Measurements from ENCODE around the gene EHMT1.
"Not testable (repeated sequence)": the region's sequence is repeated elsewhere in the genome, so short reads cannot be mapped to it uniquely, and the experiment has no call there.

The EHMT1 gene

DNA sequence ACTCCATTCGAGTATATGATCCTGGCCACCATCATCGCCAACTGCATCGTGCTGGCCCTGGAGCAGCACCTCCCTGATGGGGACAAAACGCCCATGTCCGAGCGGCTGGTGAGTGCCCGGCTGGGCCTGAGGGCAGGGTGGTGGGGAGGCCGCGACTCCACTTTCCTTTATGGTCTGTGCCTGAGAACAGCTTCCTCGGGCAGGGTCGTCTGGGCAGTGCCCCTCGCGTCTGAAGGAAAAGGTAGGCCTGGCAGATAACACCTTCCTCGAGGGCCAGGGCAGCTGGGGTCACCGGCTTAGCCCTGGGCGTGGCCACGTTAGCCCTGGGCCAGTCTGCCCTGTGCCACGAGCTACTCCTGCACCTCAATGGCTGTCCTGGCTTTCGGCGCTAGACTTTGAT, 260.2 kb downstream of the EHMT1 start:
- no peak for DNase-seq

DNA sequence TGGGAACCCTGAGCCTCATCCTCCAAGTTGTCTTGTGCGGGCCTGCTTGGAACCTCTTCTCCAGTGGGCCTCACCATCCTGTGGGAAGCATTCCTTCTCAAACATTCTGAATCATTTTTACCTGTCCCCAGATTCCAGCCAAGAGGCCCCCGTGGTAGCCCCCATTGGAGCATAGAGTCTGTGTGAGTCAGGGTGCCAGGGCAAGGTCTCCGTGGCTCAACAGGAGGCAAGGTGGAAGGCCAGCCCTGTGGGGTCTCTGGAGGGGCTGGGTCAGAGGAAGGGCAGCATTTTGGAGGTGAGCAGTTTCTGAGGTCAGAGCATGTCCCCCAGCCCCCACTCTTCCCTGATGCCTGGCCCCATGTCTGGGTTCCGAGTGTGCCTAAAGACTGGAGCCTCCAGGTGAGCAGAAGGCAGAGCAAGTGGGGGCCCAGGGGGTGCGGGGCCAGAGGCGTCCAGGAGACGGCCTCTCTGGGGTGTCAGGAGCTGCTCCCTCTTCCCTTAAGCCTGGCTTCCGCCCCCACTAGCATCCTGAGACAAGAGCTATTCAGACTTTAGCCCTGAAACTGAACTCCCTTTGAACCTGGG, 260.9 kb downstream of the EHMT1 start:
- DNase-seq = no peak

DNA sequence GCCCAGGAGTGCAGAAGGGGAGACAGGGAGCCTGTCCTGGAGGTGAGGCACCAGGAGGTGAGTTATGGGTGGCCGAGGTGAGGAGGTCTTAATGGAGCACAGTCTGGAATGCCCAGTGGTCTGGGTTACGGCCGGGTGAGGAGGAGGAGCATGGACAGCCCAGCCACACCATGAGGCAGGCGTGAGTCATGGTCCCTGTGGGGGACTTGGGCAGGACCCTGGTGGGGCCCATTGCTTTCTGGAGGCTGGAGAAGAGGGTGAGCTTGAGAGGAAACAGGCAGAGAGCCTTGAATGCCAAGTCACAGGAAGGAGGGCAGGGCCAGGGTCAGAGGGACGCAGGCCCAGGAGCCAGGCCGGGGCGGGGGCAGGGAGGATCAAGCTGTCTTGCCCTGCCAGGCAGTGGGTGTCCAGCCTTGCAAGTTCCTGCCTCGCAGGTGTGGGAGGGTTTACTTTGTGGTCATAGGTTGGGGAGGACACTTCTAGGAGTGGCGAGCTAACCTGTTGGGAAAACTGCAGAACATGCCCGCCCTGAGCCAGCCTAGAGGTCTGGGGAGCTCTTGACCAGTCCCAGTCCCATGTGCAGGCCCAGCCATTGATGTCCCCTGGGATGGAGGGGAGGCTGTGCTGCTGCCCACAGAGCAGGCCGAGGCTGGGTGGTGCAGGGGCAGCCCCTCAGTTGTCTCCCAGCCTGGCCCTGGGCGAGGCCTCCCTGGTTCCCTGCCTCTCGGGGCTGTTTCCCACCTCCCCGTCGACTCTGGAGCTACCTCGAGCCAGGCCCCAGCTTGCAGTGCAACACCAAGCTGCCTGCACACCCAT, 261.6 kb downstream of the EHMT1 start:
- no peak for DNase-seq

DNA sequence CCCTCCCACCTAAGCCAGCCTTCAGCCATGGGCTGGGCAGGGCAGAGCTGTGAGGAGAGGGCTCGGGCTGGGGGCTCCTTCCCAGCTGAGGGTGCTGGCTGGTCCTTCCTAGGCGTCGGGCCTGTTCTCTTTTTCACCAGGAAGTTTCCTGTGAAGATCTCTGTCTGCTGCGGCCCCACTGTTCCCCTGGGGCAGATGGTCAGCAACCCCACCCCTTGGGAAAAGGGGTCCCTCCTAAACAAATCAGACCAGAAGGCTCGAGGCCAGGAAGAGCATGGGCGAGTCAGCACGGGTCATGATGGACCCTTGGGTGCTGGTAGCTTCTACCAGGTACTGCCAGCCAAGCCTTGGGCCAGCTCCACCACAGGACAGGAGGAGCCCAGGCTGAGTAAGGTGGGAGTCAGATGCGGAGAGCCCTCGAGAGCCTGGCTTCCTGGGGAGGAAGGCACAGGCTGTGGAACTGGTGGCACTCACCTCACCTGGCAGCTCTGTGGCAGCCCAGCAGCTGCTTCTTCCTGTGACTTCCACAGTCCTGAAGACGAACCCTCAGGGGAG, 262.2 kb downstream of the EHMT1 start:
- DNase-seq = no peak

DNA sequence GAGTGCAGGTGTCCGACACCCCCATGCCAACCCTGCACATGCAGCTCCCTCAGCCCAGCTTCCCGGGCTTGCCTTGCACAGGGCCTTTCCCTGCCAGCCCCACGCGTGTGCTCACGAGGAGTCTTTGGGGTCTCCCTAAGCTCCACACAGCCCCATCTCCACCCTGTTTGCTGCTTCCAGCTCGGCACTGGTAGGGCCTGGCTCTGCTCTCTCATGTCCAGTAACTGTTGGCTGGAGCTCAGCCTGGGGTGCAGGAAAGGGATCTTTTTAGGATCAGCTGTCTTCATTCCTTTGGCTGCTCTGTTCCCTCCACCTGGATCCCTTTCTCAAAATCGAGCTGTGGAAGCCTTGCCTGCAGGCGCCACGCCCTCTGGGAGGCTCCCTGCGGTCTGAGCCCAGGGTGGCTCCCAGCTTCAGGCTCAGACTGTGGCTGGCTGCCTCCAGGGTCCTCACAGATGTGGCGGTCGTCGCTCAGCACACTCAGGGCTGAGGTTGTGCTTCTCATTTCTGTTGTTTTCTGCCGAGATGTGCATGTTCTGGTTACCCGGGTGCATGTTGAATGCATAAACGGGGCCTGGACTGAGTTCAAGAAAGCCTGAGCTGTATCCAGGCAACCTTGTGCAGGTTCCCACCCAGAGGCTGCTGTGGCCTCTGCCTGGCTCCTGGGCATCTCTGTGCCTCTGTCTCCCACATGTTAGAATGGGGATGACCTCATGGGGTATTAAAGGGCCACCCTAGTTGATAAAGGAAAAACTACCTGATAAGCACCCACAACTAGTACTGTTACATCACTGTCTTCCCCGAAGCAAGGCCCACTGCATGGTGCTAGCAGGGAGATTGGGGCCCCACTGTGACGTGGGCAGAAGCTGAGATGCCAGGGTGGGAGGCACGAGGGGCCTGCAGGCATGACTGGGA, 263.0 kb downstream of the EHMT1 start:
- DNase-seq = no peak

DNA sequence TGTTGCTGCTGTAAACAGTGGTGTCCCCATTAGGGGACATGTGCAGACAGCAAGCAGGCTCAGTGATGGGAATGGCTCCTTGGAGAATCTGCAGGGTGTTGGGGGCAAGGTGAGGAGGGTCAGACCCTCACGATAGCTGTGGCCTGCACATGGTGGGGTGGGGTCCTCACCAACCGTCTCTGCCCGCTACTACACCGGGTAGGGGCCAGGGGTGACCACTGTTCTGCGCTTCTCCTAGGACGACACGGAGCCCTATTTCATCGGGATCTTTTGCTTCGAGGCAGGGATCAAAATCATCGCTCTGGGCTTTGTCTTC, 263.7 kb downstream of the EHMT1 start:
- no peak for DNase-seq

DNA sequence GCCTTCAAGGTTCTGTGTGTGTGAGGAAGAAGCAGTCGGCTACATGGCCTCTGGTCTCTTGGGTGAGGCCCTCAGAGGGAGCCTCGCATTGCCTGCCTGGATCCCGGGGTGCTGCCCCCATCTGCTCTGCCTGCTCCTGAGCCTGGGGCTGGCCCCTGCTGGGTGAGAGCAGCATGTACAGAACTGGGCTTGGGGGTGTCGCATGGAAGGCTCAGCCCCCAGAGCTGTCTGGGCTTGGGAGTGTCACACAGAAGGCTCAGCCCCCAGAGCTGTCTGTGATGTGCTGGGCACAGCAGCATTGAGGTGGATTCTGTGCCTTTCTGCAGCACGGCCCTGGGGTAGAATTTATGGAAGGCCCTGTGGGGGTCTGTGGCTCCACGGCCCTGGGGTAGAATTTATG, 265.2 kb downstream of the EHMT1 start:
- DNase-seq = peak in 1 of 56 donors; percentile 20

DNA sequence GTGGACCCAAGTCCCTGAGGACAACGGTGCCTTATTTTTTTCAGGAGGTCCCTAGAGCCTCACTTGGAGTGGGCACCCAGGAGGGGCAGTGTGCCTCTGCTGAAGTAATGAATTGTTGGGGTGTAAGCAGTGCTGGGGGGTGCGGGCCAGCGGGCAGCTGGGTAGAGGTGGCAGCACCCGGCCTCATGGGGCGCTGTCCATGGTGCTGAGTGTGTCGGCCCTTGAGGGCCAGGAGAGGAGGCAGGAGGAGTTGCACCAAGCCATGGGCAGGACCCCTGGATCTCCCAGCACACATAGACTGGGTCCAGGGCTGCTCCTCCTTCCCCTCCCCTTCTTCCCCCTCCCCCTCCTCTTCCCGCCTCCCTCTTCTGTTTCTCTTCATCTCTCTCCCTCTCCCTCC, 265.7 kb downstream of the EHMT1 start:
- DNase-seq = not testable (repeated sequence)

DNA sequence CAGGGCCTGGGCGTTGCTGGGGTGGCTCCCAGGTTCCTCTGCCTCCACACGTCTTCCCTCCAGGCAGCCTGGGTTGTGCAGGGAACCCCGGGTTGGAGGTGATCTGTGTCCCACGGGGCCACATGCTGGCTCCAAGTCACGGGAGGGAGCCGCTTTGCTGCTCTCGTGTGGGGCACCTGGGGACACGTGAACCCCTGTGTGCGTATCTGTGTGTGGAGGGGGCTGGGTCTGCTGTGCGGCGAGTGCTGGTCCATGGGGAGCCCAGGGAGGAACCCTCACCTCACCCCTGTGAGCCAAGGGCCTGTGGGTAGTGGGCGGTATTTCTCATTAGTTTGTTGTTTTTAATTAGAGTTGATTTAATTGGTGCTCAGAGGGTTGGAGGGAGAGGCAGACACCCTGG, 266.3 kb downstream of the EHMT1 start:
- DNase-seq = not testable (repeated sequence)

Data from nucleus accumbens (tissue), 56 donors.